ENCODE results near the gene FOXO3. TPM values are rescaled to one million over a fixed set of nuclear protein-coding genes. Genes with fewer than 3 reads are reported as not detected.

The FOXO3 gene
- total RNA-seq, 1 donor from 2014 or later = 34.6 TPM

GRCh38 chr6:108716801-108717791 is 156.4 kb downstream of the FOXO3 start:
- DNase-seq (ENCODE audit: low spot score) = no peak
- no peak for TF ChIP-seq CTCF (IDR thresholded peaks at IDR 0.05; ENCODE audit: unreplicated experiment)
- Mint-ChIP-seq H3K4me3 (ENCODE audit: unreplicated experiment) (no peak overlapping the region), H3K9me3 (ENCODE audit: unreplicated experiment) (no peaks in the 10 kb centered on the region), H3K4me1 (ENCODE audit: unreplicated experiment) (peaks cover 27% of the 10 kb centered on the region), H3K36me3 (ENCODE audit: low read depth, unreplicated experiment) (no peaks in the 10 kb centered on the region), H3K27me3 (ENCODE audit: unreplicated experiment) (peaks cover 8% of the 10 kb centered on the region), H3K27ac (ENCODE audit: unreplicated experiment) (no peak overlapping the region)

GRCh38 chr6:108719477-108719876 is 158.8 kb downstream of the FOXO3 start:
- no peaks in the 10 kb centered on the region for H3K36me3 Mint-ChIP-seq (ENCODE audit: low read depth, unreplicated experiment)
- DNase-seq (ENCODE audit: low spot score) = no peak
- H3K27me3 Mint-ChIP-seq (ENCODE audit: unreplicated experiment) = peaks cover 8% of the 10 kb centered on the region
- no peaks in the 10 kb centered on the region for H3K9me3 Mint-ChIP-seq (ENCODE audit: unreplicated experiment)
- no peak overlapping the region for H3K4me3 Mint-ChIP-seq (ENCODE audit: unreplicated experiment)
- no peak for TF ChIP-seq CTCF (IDR thresholded peaks at IDR 0.05; ENCODE audit: unreplicated experiment)
- no peak overlapping the region for H3K27ac Mint-ChIP-seq (ENCODE audit: unreplicated experiment)
- H3K4me1 Mint-ChIP-seq (ENCODE audit: unreplicated experiment) = peaks cover 22% of the 10 kb centered on the region

- Mint-ChIP-seq H3K36me3 (ENCODE audit: low read depth, unreplicated experiment) (no peaks in the 10 kb centered on the region), H3K27me3 (ENCODE audit: unreplicated experiment) (peaks cover 3% of the 10 kb centered on the region), H3K4me3 (ENCODE audit: unreplicated experiment) (no peak overlapping the region), H3K9me3 (ENCODE audit: unreplicated experiment) (no peaks in the 10 kb centered on the region), H3K4me1 (ENCODE audit: unreplicated experiment) (peaks cover 15% of the 10 kb centered on the region), H3K27ac (ENCODE audit: unreplicated experiment) (no peak overlapping the region)
- no peak for DNase-seq (ENCODE audit: low spot score)
- no peak for TF ChIP-seq CTCF (IDR thresholded peaks at IDR 0.05; ENCODE audit: unreplicated experiment)
These were observed 160.1 kb downstream of the FOXO3 start for GRCh38 chr6:108720827-108721226.

- Mint-ChIP-seq H3K27ac (ENCODE audit: unreplicated experiment) (no peak overlapping the region), H3K4me1 (ENCODE audit: unreplicated experiment) (peaks cover 13% of the 10 kb centered on the region), H3K9me3 (ENCODE audit: unreplicated experiment) (no peaks in the 10 kb centered on the region), H3K4me3 (ENCODE audit: unreplicated experiment) (no peak overlapping the region), H3K36me3 (ENCODE audit: low read depth, unreplicated experiment) (no peaks in the 10 kb centered on the region), H3K27me3 (ENCODE audit: unreplicated experiment) (no peaks in the 10 kb centered on the region)
- no peak for DNase-seq (ENCODE audit: low spot score)
- TF ChIP-seq CTCF (IDR thresholded peaks at IDR 0.05; ENCODE audit: unreplicated experiment) = no peak
These were observed 160.6 kb downstream of the FOXO3 start for GRCh38 chr6:108721286-108721685.

- Mint-ChIP-seq H3K27ac (ENCODE audit: unreplicated experiment) (no peak overlapping the region), H3K4me3 (ENCODE audit: unreplicated experiment) (no peak overlapping the region), H3K36me3 (ENCODE audit: low read depth, unreplicated experiment) (no peaks in the 10 kb centered on the region), H3K9me3 (ENCODE audit: unreplicated experiment) (no peaks in the 10 kb centered on the region), H3K27me3 (ENCODE audit: unreplicated experiment) (peaks cover 2% of the 10 kb centered on the region), H3K4me1 (ENCODE audit: unreplicated experiment) (peaks cover 13% of the 10 kb centered on the region)
- TF ChIP-seq CTCF (IDR thresholded peaks at IDR 0.05; ENCODE audit: unreplicated experiment) = no peak
- DNase-seq (ENCODE audit: low spot score) = no peak
These were observed 162.9 kb downstream of the FOXO3 start for GRCh38 chr6:108723594-108723993.

All from endothelial cell (in vitro differentiated cells).